WTC11 (cell line): ENCODE data around the gene FBXL13.

Experiments used
- GABPB1 ChIP-seq: sonication (generic); formaldehyde crosslinking; IDR thresholded peaks from 2 replicates; pipeline ENCODE4 v1.8.1; 2023; ENCODE audit warnings: mild to moderate bottlenecking, missing genetic modification reagents
- MXD4 ChIP-seq: fragments of 250-450 bp; sonication (Bioruptor Pico); IDR thresholded peaks from 2 replicates; pipeline ENCODE4 v1.8.0; 2021; ENCODE audit warnings: mild to moderate bottlenecking, moderate library complexity, borderline replicate concordance
- NFYB ChIP-seq: sonication (generic); formaldehyde crosslinking; conservative IDR thresholded peaks from 2 replicates; pipeline ENCODE4 v1.8.0; 2022; ENCODE audit warnings: low read depth, missing genetic modification reagents
- SMAD3 ChIP-seq: sonication (generic); formaldehyde crosslinking; IDR thresholded peaks from 2 replicates; pipeline ENCODE4 v1.8.0; 2022; ENCODE audit warnings: missing genetic modification reagents, mild to moderate bottlenecking, borderline replicate concordance
- SP1 ChIP-seq: sonication (generic); formaldehyde crosslinking; conservative IDR thresholded peaks from 2 replicates; pipeline ENCODE4 v1.8.1; 2022; ENCODE audit warnings: missing genetic modification reagents
- ZBTB21 ChIP-seq: sonication (generic); formaldehyde crosslinking; IDR thresholded peaks from 2 replicates; pipeline ENCODE4 v1.8.1; 2023; ENCODE audit warnings: mild to moderate bottlenecking, missing genetic modification reagents, borderline replicate concordance
- ZNF121 ChIP-seq: sonication (generic); formaldehyde crosslinking; IDR thresholded peaks from 2 replicates; pipeline ENCODE4 v1.8.0; 2023; ENCODE audit warnings: missing genetic modification reagents
- ZNF232 ChIP-seq: sonication (generic); formaldehyde crosslinking; IDR thresholded peaks from 2 replicates; pipeline ENCODE4 v1.8.0; 2022; ENCODE audit warnings: mild to moderate bottlenecking, missing genetic modification reagents
- TF ChIP-seq, protein P1 (sequence below): sonication (generic); formaldehyde crosslinking; IDR thresholded peaks from 2 replicates; pipeline ENCODE4 v1.8.0; 2023; ENCODE audit warnings: missing genetic modification reagents, mild to moderate bottlenecking, borderline replicate concordance
- TF ChIP-seq, protein P2 (sequence below): fragments of 200-600 bp; IDR thresholded peaks from 2 replicates; pipeline ENCODE4 v1.8.0; 2022; ENCODE audit warnings: antibody characterized with exemption
- TF ChIP-seq, protein P3 (sequence below): fragments of 250-450 bp; sonication (Bioruptor Pico); IDR thresholded peaks from 2 replicates; pipeline ENCODE4 v2.1.2; 2022; ENCODE audit warnings: mild to moderate bottlenecking, moderate library complexity
- TF ChIP-seq, protein P4 (sequence below): sonication (generic); formaldehyde crosslinking; IDR thresholded peaks from 2 replicates; pipeline ENCODE4 v1.8.0; 2023; ENCODE audit warnings: missing genetic modification reagents
- TF ChIP-seq, protein P5 (sequence below): sonication (generic); formaldehyde crosslinking; IDR thresholded peaks from 2 replicates; pipeline ENCODE4 v1.8.0; 2022; ENCODE audit warnings: mild to moderate bottlenecking, missing genetic modification reagents

DNA sequence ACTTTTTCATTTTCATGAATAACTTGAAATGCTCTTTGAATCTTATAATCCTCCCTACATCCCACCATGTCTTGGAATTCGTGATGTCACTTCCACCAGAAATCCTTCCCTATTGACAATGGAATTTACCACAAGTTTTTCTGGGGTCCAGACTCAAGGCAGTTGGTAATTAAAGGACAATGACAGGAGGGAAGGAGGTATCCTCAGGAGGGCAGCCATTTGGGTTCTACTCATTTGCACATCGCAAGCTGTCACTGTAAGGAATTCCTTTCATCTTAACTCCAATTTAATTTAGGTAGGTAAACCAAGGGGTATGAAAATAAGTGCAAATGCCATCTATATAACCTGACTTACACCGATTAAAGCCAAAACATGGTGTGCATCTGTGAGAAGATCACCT lies 139.9 kb downstream of the FBXL13 start:
- TF ChIP-seq SP1 (CRISPR knock-in tag) (no peak), GABPB1 (no peak), ZNF232 (no peak), SMAD3 (CRISPR knock-in tag) (no peak), NFYB (CRISPR knock-in tag) (no peak), ZBTB21 (CRISPR knock-in tag) (no peak), ZNF121 (CRISPR knock-in tag) (no peak), MXD4 (CRISPR knock-in tag) (no peak)
- TF ChIP-seq, protein P1, sequence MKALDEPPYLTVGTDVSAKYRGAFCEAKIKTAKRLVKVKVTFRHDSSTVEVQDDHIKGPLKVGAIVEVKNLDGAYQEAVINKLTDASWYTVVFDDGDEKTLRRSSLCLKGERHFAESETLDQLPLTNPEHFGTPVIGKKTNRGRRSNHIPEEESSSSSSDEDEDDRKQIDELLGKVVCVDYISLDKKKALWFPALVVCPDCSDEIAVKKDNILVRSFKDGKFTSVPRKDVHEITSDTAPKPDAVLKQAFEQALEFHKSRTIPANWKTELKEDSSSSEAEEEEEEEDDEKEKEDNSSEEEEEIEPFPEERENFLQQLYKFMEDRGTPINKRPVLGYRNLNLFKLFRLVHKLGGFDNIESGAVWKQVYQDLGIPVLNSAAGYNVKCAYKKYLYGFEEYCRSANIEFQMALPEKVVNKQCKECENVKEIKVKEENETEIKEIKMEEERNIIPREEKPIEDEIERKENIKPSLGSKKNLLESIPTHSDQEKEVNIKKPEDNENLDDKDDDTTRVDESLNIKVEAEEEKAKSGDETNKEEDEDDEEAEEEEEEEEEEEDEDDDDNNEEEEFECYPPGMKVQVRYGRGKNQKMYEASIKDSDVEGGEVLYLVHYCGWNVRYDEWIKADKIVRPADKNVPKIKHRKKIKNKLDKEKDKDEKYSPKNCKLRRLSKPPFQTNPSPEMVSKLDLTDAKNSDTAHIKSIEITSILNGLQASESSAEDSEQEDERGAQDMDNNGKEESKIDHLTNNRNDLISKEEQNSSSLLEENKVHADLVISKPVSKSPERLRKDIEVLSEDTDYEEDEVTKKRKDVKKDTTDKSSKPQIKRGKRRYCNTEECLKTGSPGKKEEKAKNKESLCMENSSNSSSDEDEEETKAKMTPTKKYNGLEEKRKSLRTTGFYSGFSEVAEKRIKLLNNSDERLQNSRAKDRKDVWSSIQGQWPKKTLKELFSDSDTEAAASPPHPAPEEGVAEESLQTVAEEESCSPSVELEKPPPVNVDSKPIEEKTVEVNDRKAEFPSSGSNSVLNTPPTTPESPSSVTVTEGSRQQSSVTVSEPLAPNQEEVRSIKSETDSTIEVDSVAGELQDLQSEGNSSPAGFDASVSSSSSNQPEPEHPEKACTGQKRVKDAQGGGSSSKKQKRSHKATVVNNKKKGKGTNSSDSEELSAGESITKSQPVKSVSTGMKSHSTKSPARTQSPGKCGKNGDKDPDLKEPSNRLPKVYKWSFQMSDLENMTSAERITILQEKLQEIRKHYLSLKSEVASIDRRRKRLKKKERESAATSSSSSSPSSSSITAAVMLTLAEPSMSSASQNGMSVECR (CRISPR knock-in tag) = no peak
- TF ChIP-seq, protein P2, sequence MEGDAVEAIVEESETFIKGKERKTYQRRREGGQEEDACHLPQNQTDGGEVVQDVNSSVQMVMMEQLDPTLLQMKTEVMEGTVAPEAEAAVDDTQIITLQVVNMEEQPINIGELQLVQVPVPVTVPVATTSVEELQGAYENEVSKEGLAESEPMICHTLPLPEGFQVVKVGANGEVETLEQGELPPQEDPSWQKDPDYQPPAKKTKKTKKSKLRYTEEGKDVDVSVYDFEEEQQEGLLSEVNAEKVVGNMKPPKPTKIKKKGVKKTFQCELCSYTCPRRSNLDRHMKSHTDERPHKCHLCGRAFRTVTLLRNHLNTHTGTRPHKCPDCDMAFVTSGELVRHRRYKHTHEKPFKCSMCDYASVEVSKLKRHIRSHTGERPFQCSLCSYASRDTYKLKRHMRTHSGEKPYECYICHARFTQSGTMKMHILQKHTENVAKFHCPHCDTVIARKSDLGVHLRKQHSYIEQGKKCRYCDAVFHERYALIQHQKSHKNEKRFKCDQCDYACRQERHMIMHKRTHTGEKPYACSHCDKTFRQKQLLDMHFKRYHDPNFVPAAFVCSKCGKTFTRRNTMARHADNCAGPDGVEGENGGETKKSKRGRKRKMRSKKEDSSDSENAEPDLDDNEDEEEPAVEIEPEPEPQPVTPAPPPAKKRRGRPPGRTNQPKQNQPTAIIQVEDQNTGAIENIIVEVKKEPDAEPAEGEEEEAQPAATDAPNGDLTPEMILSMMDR = no peak
- TF ChIP-seq, protein P3, sequence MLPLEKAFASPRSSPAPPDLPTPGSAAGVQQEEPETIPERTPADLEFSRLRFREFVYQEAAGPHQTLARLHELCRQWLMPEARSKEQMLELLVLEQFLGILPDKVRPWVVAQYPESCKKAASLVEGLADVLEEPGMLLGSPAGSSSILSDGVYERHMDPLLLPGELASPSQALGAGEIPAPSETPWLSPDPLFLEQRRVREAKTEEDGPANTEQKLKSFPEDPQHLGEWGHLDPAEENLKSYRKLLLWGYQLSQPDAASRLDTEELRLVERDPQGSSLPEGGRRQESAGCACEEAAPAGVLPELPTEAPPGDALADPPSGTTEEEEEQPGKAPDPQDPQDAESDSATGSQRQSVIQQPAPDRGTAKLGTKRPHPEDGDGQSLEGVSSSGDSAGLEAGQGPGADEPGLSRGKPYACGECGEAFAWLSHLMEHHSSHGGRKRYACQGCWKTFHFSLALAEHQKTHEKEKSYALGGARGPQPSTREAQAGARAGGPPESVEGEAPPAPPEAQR (CRISPR knock-in tag) = no peak
- TF ChIP-seq, protein P4, sequence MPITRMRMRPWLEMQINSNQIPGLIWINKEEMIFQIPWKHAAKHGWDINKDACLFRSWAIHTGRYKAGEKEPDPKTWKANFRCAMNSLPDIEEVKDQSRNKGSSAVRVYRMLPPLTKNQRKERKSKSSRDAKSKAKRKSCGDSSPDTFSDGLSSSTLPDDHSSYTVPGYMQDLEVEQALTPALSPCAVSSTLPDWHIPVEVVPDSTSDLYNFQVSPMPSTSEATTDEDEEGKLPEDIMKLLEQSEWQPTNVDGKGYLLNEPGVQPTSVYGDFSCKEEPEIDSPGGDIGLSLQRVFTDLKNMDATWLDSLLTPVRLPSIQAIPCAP = no peak
- TF ChIP-seq, protein P5, sequence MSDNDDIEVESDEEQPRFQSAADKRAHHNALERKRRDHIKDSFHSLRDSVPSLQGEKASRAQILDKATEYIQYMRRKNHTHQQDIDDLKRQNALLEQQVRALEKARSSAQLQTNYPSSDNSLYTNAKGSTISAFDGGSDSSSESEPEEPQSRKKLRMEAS (CRISPR knock-in tag) = no peak
